ENCODE measurements around the gene UBE2C.

GRCh38 chr20:45848421-45848820 is 36.0 kb downstream of the UBE2C start:
- TF ChIP-seq PPARA (CRISPR knock-in tag; IDR thresholded peaks at IDR 0.05; ENCODE audit: borderline replicate concordance) (no peak), PATZ1 (CRISPR knock-in tag; IDR thresholded peaks at IDR 0.05; ENCODE audit: borderline replicate concordance) (no peak), ZFP30 (CRISPR knock-in tag; IDR thresholded peaks at IDR 0.05) (no peak), RARB (CRISPR knock-in tag; IDR thresholded peaks at IDR 0.05) (no peak), ZNF70 (CRISPR knock-in tag; IDR thresholded peaks at IDR 0.05) (no peak), ARNTL (CRISPR knock-in tag; IDR thresholded peaks at IDR 0.05; ENCODE audit: borderline replicate concordance, low read depth) (no peak), ZFP3 (CRISPR knock-in tag; IDR thresholded peaks at IDR 0.05) (no peak), BACH2 (CRISPR knock-in tag; IDR thresholded peaks at IDR 0.05; ENCODE audit: borderline replicate concordance) (no peak)

Measured in SK-N-SH treated with all-trans-retinoic acid at 6 μM for 48 hours (cell line).